ENCODE results near the gene ZNF425.

The ZNF425 gene

GRCh38 chr7:149085866-149086265 lies 40.3 kb downstream of the ZNF425 start:
- DNase-seq (ENCODE audit: low read depth in 1 of 2, low spot score in 1 of 2), result peak in 1 of 2 experiments; percentile 14
- peak; percentile 85 for TF ChIP-seq SPI1 (IDR thresholded peaks at IDR 0.05; ENCODE audit: borderline replicate concordance, low read depth)
- no peak for TF ChIP-seq CTCF (IDR thresholded peaks at IDR 0.05; ENCODE audit: insufficient read depth, low read length)
- no peak for TF ChIP-seq POLR2AphosphoS5 (IDR thresholded peaks at IDR 0.05; ENCODE audit: low read depth)
- no peak for TF ChIP-seq GABPA (IDR thresholded peaks at IDR 0.05; ENCODE audit: low read depth)
- TF ChIP-seq, protein P1, sequence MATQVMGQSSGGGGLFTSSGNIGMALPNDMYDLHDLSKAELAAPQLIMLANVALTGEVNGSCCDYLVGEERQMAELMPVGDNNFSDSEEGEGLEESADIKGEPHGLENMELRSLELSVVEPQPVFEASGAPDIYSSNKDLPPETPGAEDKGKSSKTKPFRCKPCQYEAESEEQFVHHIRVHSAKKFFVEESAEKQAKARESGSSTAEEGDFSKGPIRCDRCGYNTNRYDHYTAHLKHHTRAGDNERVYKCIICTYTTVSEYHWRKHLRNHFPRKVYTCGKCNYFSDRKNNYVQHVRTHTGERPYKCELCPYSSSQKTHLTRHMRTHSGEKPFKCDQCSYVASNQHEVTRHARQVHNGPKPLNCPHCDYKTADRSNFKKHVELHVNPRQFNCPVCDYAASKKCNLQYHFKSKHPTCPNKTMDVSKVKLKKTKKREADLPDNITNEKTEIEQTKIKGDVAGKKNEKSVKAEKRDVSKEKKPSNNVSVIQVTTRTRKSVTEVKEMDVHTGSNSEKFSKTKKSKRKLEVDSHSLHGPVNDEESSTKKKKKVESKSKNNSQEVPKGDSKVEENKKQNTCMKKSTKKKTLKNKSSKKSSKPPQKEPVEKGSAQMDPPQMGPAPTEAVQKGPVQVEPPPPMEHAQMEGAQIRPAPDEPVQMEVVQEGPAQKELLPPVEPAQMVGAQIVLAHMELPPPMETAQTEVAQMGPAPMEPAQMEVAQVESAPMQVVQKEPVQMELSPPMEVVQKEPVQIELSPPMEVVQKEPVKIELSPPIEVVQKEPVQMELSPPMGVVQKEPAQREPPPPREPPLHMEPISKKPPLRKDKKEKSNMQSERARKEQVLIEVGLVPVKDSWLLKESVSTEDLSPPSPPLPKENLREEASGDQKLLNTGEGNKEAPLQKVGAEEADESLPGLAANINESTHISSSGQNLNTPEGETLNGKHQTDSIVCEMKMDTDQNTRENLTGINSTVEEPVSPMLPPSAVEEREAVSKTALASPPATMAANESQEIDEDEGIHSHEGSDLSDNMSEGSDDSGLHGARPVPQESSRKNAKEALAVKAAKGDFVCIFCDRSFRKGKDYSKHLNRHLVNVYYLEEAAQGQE (IDR thresholded peaks at IDR 0.05; ENCODE audit: insufficient replicate concordance, low read depth), result no peak
- Histone ChIP-seq H3K4me3 (replicated peaks; ENCODE audit: insufficient read depth, low read length) (no peak overlapping the region), H3K27me3 (ENCODE audit: insufficient read depth, poor library complexity, severe bottlenecking) (no peaks in the 10 kb centered on the region), H3K27ac (replicated peaks) (no peak overlapping the region)

GRCh38 chr7:149084407-149084806 lies 41.7 kb downstream of the ZNF425 start:
- no peak overlapping the region for H3K4me3 ChIP-seq (replicated peaks; ENCODE audit: insufficient read depth, low read length)
- H3K27ac ChIP-seq (replicated peaks), result no peak overlapping the region
- no peak for DNase-seq (ENCODE audit: low read depth in 1 of 2, low spot score in 1 of 2)
- no peaks in the 10 kb centered on the region for H3K27me3 ChIP-seq (ENCODE audit: insufficient read depth, poor library complexity, severe bottlenecking)
- TF ChIP-seq, protein P1 (IDR thresholded peaks at IDR 0.05; ENCODE audit: insufficient replicate concordance, low read depth), result no peak
- TF ChIP-seq GABPA (IDR thresholded peaks at IDR 0.05; ENCODE audit: low read depth) (no peak), SPI1 (IDR thresholded peaks at IDR 0.05; ENCODE audit: borderline replicate concordance, low read depth) (no peak), CTCF (IDR thresholded peaks at IDR 0.05; ENCODE audit: insufficient read depth, low read length) (no peak), POLR2AphosphoS5 (IDR thresholded peaks at IDR 0.05; ENCODE audit: low read depth) (no peak)

DNA sequence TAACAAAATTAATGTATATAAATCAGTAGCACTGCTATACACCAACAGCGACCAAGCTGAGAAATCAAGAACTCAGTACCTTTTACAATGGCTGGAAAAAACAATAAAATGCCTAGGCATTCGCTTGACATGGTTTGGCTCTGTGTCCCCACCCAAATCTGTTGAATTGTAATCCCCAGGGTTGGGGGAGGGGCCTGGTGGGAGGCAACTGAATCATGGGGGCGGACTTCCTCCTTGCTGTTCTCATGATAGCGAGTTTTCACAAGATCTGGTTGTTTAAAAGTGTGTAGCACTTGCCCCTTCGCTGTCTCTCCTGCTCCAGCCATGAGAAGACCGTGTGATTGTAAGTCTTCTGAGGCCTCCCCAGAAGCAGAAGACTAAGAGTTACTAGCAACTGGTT lies 44.2 kb downstream of the ZNF425 start:
- TF ChIP-seq, protein P1 (IDR thresholded peaks at IDR 0.05; ENCODE audit: insufficient replicate concordance, low read depth), result no peak
- no peak for TF ChIP-seq SPI1 (IDR thresholded peaks at IDR 0.05; ENCODE audit: borderline replicate concordance, low read depth)
- no peak for TF ChIP-seq POLR2AphosphoS5 (IDR thresholded peaks at IDR 0.05; ENCODE audit: low read depth)
- no peak for TF ChIP-seq GABPA (IDR thresholded peaks at IDR 0.05; ENCODE audit: low read depth)
- TF ChIP-seq CTCF (IDR thresholded peaks at IDR 0.05; ENCODE audit: insufficient read depth, low read length), result no peak

More for the DNA sequence above, 44.2 kb downstream of the ZNF425 start:
- Histone ChIP-seq H3K4me3 (replicated peaks; ENCODE audit: insufficient read depth, low read length) (no peak overlapping the region), H3K27me3 (ENCODE audit: insufficient read depth, poor library complexity, severe bottlenecking) (no peaks in the 10 kb centered on the region), H3K27ac (replicated peaks) (no peak overlapping the region)
- no peak for DNase-seq (ENCODE audit: low read depth in 1 of 2, low spot score in 1 of 2)
